Skeletal muscle tissue (tissue), 4 donors: ENCODE data around the gene POM121L2. TPM values are rescaled to one million over a fixed set of nuclear protein-coding genes. Genes with fewer than 3 reads are reported as not detected.

Source experiments
- H3K27ac ChIP-seq: one replicate; pipeline ENCODE4 v1.7.0; 2013; ENCODE audit warnings: mild to moderate bottlenecking, low read depth, low read length, inconsistent platforms
- H3K27me3 ChIP-seq, 3 donors: one replicate each; pipeline ENCODE4 v1.7.0; 2013; ENCODE audit warnings: low read length in 3 of 3; ENCODE audit not compliant: control insufficient read depth in 3 of 3, insufficient read depth in 3 of 3
- H3K36me3 ChIP-seq, 3 donors: one replicate each; pipeline ENCODE4 v1.7.0; 2013; ENCODE audit warnings: low read length in 3 of 3; ENCODE audit not compliant: control insufficient read depth in 3 of 3, insufficient read depth in 3 of 3
- H3K4me1 ChIP-seq, 3 donors: one replicate each; pipeline ENCODE4 v1.7.0; 2013; ENCODE audit warnings: low read length in 3 of 3, mild to moderate bottlenecking in 3 of 3; ENCODE audit not compliant: control insufficient read depth in 3 of 3, insufficient read depth in 3 of 3
- H3K4me3 ChIP-seq, 3 donors: one replicate each; pipeline ENCODE4 v1.7.0; 2013; ENCODE audit warnings: low read length in 3 of 3
- H3K9ac ChIP-seq, 3 donors: one replicate each; pipeline ENCODE4 v1.7.0; 2013; ENCODE audit warnings: low read length in 3 of 3, mild to moderate bottlenecking in 3 of 3, moderate library complexity in 2 of 3, low read depth in 1 of 3
- H3K9me3 ChIP-seq, 3 donors: one replicate each; pipeline ENCODE4 v1.7.0; 2013; ENCODE audit warnings: low read length in 3 of 3; ENCODE audit not compliant: control insufficient read depth in 3 of 3
- total RNA-seq: library from RNA; depleted of rRNA; stranded (reverse); fragments of >200 nt; gene quantifications from one replicate; pipeline ENCODE4 v1.2.3, GENCODE V29; 2014
- donor health status: Osteomylitis.

The POM121L2 gene
- not detected for total RNA-seq

GRCh38 chr6:27312146-27312949 is at the start of gene POM121L2:
Gene POM121L2, minus strand, starts transcription at chr6:27312273. Its CDS starts 103 bp downstream, at chr6:27312170.
- peaks cover 3 to 9% (median 9%) of the 10 kb centered on the region in 3 donors for H3K4me1 ChIP-seq
- no peaks in the 10 kb centered on the region for H3K9me3 ChIP-seq
- peaks cover 41 to 44% (median 41%) of the 10 kb centered on the region in 3 donors for H3K27me3 ChIP-seq
- peak within 1 kb of the TSS; percentile 38 to 57 (median 45) for H3K4me3 ChIP-seq
- no peak within 1 kb of the TSS for H3K27ac ChIP-seq
- H3K36me3 ChIP-seq = no peaks in the 10 kb centered on the region
- no peak within 1 kb of the TSS for H3K9ac ChIP-seq

DNA sequence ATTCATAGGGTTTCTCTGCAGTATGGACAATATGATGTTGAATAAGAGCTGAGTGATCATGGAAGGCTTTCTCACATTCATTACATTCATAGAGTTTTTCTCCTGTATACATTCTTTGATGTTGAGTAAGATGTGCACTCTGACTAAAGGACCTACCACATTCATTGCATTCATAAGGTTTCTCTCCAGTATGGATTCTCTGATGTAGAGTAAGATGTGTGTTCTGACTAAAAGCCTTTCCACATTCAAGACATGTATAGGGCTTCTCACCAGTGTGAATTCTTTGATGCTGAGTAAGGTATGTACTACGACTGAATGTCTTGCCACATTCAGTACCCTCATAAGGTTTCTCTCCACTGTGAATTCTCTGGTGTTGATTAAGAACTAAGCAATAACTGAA is 47.2 kb upstream of the POM121L2 start:
- H3K27ac ChIP-seq = no peak overlapping the region
- peaks cover 17 to 42% (median 17%) of the 10 kb centered on the region in 3 donors for H3K36me3 ChIP-seq
- H3K27me3 ChIP-seq = no peaks in the 10 kb centered on the region
- peaks cover 4 to 13% (median 5%) of the 10 kb centered on the region in 3 donors for H3K9me3 ChIP-seq
- H3K4me3 ChIP-seq = peak overlapping the region in 1 of 3 donors; percentile 3
- H3K4me1 ChIP-seq = no peaks in the 10 kb centered on the region
- no peak overlapping the region for H3K9ac ChIP-seq

GRCh38 chr6:27358786-27359185 is 46.7 kb upstream of the POM121L2 start:
- H3K9ac ChIP-seq = no peak overlapping the region
- no peaks in the 10 kb centered on the region for H3K27me3 ChIP-seq
- peaks cover 17 to 42% (median 17%) of the 10 kb centered on the region in 3 donors for H3K36me3 ChIP-seq
- H3K27ac ChIP-seq = no peak overlapping the region
- peak overlapping the region in 1 of 3 donors; percentile 3 for H3K4me3 ChIP-seq
- peaks cover 4 to 13% (median 5%) of the 10 kb centered on the region in 3 donors for H3K9me3 ChIP-seq
- no peaks in the 10 kb centered on the region for H3K4me1 ChIP-seq

DNA sequence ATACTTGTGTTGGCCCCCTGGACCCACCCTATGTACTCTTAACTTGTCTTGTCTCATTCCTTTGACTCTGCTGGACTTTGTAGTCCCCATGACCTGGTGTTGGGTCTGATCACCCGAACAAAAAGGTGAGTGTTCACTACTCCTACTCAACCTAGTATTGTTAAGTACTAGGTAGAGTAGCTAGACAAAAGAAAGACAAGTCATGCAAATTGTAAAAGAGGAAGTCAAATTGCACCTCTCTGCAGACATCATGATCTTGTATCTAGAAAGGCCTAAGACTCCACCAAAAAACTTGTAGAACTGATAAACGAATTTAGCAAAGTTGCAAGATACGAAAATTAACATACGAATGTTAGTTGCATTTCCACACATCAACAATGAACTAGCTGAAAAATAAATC is 40.8 kb upstream of the POM121L2 start:
- Histone ChIP-seq H3K4me3 (no peak overlapping the region), H3K9me3 (peaks cover 0 to 3% (median 3%) of the 10 kb centered on the region in 3 donors), H3K9ac (no peak overlapping the region), H3K27ac (no peak overlapping the region), H3K27me3 (no peaks in the 10 kb centered on the region), H3K36me3 (no peaks in the 10 kb centered on the region), H3K4me1 (no peaks in the 10 kb centered on the region)

- Histone ChIP-seq H3K27me3 (peaks cover 3 to 15% (median 9%) of the 10 kb centered on the region in 3 donors), H3K27ac (no peak overlapping the region), H3K4me3 (no peak overlapping the region), H3K36me3 (no peaks in the 10 kb centered on the region), H3K9ac (no peak overlapping the region), H3K9me3 (peaks cover 0 to 3% (median 2%) of the 10 kb centered on the region in 3 donors), H3K4me1 (no peaks in the 10 kb centered on the region)
Observed at GRCh38 chr6:27334141-27334540, 22.1 kb upstream of the POM121L2 start.

DNA sequence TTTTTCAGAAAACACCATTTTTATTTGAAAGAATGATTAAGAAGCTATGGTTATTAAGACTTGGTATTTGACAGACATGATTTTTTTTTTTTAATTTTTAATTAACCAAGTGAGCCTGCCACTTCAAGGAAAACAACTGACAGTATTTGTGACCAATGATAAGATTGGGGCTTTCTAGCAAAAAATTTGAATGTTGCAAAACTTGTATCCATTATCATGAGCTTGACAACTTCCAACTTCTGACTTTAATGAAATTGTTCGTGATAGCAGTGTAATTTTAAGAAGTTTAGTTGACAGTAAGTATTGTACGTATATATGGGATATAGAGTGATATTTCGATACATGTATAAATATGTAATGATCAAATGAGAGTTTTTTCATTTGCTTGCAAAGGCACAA is 21.6 kb upstream of the POM121L2 start:
- H3K9me3 ChIP-seq = peaks cover 0 to 3% (median 2%) of the 10 kb centered on the region in 3 donors
- H3K36me3 ChIP-seq = no peaks in the 10 kb centered on the region
- no peaks in the 10 kb centered on the region for H3K4me1 ChIP-seq
- H3K27ac ChIP-seq = no peak overlapping the region
- H3K4me3 ChIP-seq = no peak overlapping the region
- H3K27me3 ChIP-seq = peaks cover 3 to 15% (median 9%) of the 10 kb centered on the region in 3 donors
- no peak overlapping the region for H3K9ac ChIP-seq

DNA sequence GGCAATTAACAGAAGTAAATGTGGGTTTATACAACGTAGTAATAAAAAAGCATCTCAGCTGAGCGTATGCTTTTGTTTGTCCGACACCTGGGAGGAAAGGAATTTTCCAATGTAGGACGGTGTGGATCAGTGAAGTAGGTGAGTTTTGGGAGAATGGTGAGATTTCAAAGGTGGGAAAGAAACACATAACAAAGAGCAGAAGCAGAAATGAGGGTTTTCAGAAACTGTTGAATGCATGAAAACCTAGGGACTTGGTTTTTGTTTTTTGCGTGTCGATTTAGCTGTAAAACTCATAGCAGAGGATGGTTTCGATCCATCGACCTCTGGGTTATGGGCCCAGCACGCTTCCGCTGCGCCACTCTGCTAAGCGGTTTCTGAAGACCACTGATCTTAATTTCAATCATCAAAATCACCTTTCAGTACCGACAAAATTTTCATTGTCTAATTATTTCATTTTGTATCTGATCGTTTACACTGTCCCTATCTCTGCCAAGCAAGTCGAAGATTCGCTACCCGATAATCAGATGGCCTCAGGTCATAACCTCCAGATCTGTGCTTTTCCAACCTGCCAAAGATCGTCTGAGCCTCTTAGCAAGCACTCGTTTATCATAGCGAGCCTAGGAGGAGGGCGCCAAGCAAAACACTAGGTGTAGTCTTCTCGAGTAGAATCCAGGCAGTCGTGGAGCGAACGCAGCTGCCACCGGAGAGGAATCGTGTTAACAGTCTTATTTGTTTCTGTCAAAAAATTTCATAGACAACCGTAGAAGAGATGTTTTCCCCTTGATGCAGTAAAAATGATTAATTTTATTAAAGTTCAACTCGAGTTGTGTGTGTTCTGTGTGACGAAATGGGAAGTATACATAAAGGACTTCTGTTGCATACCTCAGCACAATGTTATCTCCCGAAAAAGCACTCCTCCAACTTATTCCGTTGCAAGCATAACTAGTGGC is 20.9 kb upstream of the POM121L2 start:
- H3K27me3 ChIP-seq = peaks cover 3 to 15% (median 9%) of the 10 kb centered on the region in 3 donors
- H3K36me3 ChIP-seq = no peaks in the 10 kb centered on the region
- no peak overlapping the region for H3K27ac ChIP-seq
- peaks cover 0 to 3% (median 2%) of the 10 kb centered on the region in 3 donors for H3K9me3 ChIP-seq
- H3K4me1 ChIP-seq = no peaks in the 10 kb centered on the region
- H3K4me3 ChIP-seq = peak overlapping the region in 2 of 3 donors; percentile 13 to 45
- H3K9ac ChIP-seq = no peak overlapping the region

- Histone ChIP-seq H3K27me3 (peaks cover 3 to 14% (median 3%) of the 10 kb centered on the region in 3 donors), H3K9me3 (no peaks in the 10 kb centered on the region), H3K4me1 (no peaks in the 10 kb centered on the region), H3K27ac (no peak overlapping the region), H3K9ac (no peak overlapping the region), H3K36me3 (no peaks in the 10 kb centered on the region), H3K4me3 (no peak overlapping the region)
Observed at GRCh38 chr6:27327023-27327738, 15.1 kb upstream of the POM121L2 start.

DNA sequence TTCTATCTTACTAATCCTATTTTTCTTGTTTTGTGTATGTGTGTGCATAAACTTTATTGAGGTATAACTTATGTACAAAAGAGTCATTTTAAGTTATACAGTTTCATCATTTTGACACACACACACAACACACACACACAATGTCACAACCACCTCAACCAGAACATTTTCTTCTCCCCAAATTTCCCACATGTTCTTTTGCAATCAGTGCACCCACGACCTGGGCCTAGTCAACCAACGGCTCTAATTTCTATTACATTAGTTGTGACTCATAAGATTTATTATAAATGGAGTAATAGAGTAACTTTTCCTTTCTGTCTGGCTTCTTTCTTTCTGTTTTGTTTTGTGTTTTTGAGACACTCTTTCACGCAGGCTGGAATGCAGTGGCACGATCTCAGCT is 9.8 kb upstream of the POM121L2 start:
- Histone ChIP-seq H3K4me3 (no peak overlapping the region), H3K9me3 (peaks cover 0 to 2% (median 0%) of the 10 kb centered on the region in 3 donors), H3K27ac (no peak overlapping the region), H3K36me3 (no peaks in the 10 kb centered on the region), H3K27me3 (peaks cover 0 to 6% (median 0%) of the 10 kb centered on the region in 3 donors), H3K4me1 (no peaks in the 10 kb centered on the region), H3K9ac (no peak overlapping the region)
